ENCODE measurements around the gene CFL1. TPM values are rescaled to one million over a fixed set of nuclear protein-coding genes. Genes with fewer than 3 reads are reported as not detected.

The CFL1 gene
- total RNA-seq, 1 donor, result 1,115 TPM

GRCh38 chr11:65854161-65854592, 3.8 kb downstream of the CFL1 start:
- no peak for TF ChIP-seq CTCF (IDR thresholded peaks at IDR 0.05; ENCODE audit: insufficient read depth, low read depth, low read length)
- no peak for DNase-seq (ENCODE audit: low read depth)

GRCh38 chr11:65853246-65853979, 4.6 kb downstream of the CFL1 start:
- TF ChIP-seq CTCF (IDR thresholded peaks at IDR 0.05; ENCODE audit: insufficient read depth, low read depth, low read length), result peak; percentile 11
- no peak overlapping the region for H3K4me3 ChIP-seq (ENCODE audit: low read depth, low read length)
- DNase-seq (ENCODE audit: low read depth), result no peak

More at GRCh38 chr11:65854161-65854592, 3.8 kb downstream of the CFL1 start:
- no peak overlapping the region for H3K4me3 ChIP-seq (ENCODE audit: low read depth, low read length)

GRCh38 chr11:65852508-65853245, 5.3 kb downstream of the CFL1 start:
- no peak for DNase-seq (ENCODE audit: low read depth)
- H3K4me3 ChIP-seq (ENCODE audit: low read depth, low read length), result no peak overlapping the region
- no peak for TF ChIP-seq CTCF (IDR thresholded peaks at IDR 0.05; ENCODE audit: insufficient read depth, low read depth, low read length)

GRCh38 chr11:65851811-65852507, 6.0 kb downstream of the CFL1 start:
- DNase-seq (ENCODE audit: low read depth), result no peak
- TF ChIP-seq CTCF (IDR thresholded peaks at IDR 0.05; ENCODE audit: insufficient read depth, low read depth, low read length), result no peak
- no peak overlapping the region for H3K4me3 ChIP-seq (ENCODE audit: low read depth, low read length)

GRCh38 chr11:65851083-65851579, 6.8 kb downstream of the CFL1 start:
- no peak for DNase-seq (ENCODE audit: low read depth)
- H3K4me3 ChIP-seq (ENCODE audit: low read depth, low read length), result no peak overlapping the region
- TF ChIP-seq CTCF (IDR thresholded peaks at IDR 0.05; ENCODE audit: insufficient read depth, low read depth, low read length), result peak; percentile 53

- no peak for TF ChIP-seq CTCF (IDR thresholded peaks at IDR 0.05; ENCODE audit: insufficient read depth, low read depth, low read length)
- H3K4me3 ChIP-seq (ENCODE audit: low read depth, low read length), result no peak overlapping the region
- no peak for DNase-seq (ENCODE audit: low read depth)
These were observed 7.5 kb downstream of the CFL1 start for GRCh38 chr11:65850217-65851082.
